Activated naive CD4-positive, alpha-beta T cell treated with Interleukin-2 at 50 U/mL for 16 hours (primary cell): ENCODE data around the gene EPHA4.
A peak's percentile ranks its signal among the peaks of the same experiment; 100 is the strongest.

Experiments used
- DNase-seq: peaks from one replicate; pipeline ENCODE4 v3.0.0-alpha.2; 2020

The EPHA4 gene

DNA sequence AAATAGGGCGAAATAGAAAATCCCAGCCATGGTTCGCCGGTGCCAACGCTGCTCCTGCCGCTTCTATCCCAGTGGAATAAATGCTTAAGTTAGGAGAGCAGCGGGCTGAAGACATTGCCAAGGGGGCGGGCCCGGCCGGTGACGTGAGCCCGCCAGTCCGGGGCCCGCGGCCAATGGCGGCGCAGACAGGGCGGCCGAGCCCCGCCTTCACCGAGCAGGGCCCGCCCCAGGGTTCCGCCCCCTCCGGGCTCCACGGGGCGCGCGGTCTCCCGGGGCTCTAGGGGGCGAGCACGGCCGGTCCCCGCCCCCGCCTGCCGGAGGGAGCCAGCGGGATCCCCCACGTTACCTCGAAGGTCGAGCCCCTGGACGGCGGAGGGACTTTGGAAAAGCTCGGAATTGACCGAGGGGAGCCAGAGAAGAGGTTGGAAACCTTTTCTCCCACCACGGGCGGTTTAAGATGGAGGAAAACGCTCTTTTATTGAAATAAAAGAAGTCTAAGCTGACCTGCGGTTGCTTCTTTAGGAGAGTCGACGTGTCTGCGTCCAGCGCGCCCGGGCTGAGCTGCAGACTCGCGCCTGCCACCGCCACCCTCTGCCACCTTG, at the start of gene EPHA4:
TSS of gene EPHA4 (minus strand) at position 86 of the 602 bp plus-strand sequence. CDS start at position 30, 56 bp downstream.
- DNase-seq: peak; percentile 89

DNA sequence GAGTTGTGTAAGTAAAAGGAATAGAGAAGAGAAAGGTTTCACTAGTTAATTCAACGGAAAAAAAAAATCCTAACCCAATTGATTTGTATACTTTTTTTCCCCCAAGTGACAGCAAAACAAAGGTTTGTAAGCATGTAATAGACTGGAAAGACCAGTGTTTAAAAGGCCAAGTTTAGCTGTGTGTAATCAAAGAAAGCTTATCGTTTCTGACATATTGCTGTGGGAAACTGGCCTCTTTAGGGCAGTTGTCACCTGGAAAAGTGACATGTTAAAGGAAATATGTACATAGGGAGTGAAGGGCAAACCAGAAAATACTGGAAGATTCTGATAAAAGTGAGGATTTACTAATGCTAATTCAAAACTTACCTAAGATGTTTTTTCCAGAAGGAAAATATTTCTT, 45.9 kb upstream of the EPHA4 start:
- no peak for DNase-seq

DNA sequence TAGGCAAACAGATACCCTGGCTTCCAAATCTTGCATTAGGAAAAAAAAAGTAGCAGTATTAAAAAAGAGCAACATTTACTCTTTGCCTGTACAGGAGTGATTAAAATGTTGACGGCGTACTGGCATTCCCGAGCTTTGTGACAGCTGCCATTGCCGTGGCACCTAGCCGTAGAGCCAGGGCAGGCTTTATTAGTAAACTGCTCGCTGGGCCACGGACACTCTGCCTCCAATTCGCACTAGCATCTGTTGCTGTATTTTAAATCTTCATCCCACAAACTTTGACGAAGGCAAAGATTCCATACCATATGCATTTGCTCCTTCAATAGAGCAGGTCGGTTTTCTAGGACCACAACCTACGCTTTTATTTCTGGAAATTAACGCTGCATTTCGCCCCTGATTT, 44.5 kb upstream of the EPHA4 start:
- no peak for DNase-seq

DNA sequence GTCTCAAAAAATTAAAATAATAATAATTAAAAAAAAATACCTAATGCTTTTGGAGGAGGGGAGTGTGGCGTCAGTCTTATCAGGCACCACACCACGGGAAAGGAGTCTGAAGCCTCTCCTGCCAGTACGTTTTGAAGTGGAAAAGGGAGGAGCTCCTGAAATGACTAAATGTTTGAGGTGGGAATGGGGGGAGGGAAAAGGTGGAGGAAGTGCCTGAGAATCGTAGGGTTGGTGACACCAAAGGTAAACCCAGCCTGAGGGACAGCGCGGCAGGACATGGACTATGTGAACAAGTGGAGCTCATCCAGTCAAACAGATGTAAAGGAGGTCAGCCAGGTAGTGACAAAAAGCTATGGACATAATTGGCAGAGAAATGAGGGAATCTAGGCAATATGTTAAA, 42.2 kb upstream of the EPHA4 start:
- DNase-seq: no peak

DNA sequence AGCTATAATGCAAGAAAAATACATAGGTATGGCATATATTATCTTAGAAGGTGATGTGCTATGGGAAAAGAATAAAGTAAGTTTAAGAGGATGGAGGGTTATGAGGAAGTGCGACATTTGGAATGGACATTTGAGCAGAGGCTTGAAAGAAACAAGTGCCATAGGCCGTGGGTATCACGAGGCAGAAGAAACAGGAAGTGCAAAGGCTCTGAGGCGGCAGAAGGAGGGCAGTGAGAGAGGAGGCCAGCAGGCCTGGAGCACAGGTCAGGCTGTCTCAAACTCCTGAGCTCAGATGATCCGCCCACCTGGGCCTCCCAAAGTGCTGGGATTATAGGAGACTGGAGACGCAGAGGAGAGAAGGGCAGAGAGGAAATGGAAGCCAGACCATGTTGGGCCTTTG, 40.7 kb upstream of the EPHA4 start:
- no peak for DNase-seq

DNA sequence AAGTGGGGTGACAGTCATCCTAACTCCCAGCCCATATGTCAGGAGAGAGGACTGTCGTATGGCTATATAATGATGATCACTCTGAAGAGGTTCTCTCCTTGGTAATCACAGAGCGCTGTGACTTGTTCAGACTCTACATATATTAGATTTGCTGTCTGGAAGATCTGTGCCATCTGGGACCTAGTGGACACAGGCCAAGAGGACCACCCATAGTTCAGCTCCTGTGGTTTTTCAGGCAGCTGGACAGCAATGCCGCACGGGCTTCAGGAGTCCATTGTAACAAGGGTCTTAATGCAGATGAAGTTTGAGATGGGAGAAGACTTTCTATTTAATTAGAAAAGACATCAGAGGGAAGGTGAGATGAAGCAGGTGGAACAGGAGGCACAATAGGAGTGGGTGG, 40.1 kb upstream of the EPHA4 start:
- no peak for DNase-seq

DNA sequence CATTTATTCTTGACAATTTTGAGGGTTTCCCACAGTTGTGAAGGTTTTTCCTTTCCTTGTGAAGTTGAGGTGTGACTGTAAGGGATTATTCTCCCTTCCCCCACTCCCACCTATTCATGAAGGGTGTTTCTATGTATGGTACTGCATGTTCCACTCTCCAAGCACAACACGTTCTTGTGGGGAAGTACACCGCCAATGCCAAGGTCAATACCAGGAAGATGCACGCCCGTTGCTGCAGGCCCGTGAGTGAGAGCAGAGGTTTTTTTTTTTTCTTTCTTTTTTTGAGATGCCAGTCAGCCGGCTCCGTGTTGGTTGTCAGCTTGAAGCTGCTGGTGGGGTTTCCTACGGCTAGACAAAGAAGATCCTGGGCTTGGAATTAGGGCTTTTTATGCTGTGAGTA, 38.6 kb upstream of the EPHA4 start:
- no peak for DNase-seq

DNA sequence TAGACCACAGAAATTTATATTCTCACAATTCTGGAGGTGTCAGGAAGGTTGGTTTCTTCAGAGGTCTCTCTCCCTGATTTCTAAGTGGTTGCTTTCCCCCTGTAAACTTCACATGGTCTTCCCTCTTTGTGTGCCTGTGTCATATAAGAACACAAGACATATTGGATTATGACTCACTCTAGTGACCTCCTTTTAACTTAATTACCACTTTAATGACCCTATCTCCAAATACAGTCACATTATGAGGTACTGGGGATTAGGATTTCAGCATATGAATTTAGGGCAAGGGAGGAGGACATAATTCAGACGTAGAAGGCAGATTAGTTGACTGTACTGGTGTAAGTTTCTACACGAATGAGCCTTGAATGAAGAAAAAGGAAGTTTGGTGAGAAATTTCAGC, 38.2 kb upstream of the EPHA4 start:
- DNase-seq: no peak

DNA sequence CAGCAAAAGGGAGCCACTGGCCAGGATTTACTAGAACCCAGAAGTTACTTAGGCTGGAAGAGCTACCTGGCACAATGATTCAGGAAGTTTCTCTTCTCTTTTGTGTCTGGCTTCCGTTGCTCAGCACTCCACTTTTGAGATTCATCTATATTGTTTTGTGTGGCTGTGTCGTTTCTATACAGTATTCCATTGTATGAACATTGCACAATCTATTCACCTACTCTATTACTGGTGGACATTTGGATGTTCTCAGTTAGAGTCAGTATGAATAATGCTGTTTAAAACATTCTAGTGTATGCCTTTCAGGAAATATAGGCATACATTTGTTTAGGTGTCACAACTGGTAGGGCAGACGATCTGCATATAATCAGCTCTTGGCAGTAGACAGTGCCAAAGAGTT, 36.3 kb upstream of the EPHA4 start:
- DNase-seq: no peak

DNA sequence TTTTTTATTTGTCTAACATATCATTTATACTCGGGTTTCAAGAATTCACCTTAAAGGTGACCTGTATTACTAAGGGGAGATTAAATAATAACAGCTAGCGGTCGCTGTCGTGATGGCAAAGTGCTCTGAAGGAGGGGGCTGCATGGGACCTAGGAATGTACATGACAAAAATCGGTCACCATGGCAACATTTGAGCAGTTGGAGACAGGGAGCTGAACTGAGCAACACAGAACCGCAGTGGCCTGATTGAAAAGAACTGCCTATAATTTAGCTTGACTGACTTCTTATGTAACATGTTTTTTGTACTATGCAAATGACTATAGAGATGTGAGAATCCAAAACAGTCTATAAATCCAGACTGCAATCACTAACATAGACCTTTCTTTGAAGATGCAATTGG, 34.3 kb upstream of the EPHA4 start:
- DNase-seq: no peak

DNA sequence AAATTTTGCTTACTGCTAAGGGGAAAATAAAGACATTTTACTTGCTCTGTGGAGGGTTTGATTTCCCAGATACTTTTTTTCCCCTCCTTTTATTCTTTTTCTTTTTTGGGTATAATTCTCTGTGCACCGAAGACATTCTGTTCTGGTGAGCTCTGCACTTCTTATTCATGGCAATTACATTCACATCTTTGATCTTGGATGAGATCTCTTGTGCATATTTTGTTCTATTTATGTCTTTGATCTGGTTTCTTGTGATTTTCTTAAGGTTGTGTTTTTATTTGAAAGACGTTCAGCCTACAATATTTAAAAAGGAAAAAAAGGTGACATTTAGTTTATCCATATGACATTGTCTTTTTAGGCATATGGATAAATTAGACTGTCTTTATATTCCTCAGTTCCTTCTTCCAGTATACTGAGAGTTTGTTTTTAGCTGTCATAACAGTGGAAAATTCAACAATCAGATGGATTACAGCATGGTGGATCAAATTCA, 33.7 kb upstream of the EPHA4 start:
- DNase-seq: no peak

DNA sequence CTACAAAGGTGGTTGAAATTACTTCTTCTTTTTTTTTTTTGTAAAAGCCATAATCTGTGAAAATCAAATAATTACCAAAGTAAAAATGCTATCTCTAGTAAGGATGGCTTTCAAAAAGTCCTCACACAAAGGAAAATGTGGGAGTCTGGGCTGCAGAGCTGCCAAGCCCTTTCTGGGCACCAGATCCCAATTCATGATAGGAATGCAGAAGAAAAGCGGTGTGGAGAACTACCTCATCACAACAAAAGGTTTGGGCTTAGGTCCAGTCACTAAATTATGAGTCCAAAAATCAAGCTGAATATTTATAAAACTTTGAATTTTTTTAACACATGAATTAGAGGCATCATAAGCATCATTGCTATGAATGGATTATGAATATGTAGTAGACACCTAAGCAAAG, 30.8 kb upstream of the EPHA4 start:
- no peak for DNase-seq

DNA sequence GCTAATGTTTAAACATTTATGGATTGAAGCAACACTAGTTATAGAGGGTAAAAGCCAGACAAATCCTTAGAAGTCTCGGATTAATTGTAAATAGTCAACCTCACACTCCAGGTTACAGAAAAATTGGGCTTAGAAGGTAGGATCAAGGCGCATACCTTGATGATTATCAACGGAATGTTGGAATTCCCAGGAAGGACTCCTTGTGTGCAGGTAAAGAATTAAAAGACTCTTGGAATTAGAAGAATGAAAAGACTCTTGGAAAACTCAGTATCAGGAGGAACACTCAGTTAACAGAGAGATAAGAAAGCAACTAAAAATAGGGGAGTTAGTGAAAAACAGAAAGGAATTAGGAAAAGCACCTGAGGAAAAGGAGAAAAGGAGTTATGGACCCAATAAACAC, 29.3 kb upstream of the EPHA4 start:
- DNase-seq: no peak

DNA sequence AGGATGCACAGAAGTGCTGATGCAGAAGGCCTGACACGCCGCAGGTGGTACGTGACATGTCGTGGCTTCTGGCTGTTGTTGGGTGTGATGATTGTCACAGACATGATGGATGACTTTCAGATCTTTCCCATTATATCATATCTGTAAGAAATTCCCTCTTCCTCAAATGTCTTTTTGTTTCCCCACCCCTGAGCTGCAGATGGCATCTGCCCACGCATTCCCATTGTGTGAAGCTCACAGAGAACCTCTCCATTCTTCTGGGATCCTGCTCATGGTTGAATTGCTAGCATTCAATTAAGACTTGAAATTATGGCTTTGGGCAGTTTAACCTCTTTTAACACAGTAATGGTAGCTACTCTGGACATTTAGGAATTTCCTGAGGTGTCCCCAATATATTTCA, 28.3 kb upstream of the EPHA4 start:
- DNase-seq: no peak

DNA sequence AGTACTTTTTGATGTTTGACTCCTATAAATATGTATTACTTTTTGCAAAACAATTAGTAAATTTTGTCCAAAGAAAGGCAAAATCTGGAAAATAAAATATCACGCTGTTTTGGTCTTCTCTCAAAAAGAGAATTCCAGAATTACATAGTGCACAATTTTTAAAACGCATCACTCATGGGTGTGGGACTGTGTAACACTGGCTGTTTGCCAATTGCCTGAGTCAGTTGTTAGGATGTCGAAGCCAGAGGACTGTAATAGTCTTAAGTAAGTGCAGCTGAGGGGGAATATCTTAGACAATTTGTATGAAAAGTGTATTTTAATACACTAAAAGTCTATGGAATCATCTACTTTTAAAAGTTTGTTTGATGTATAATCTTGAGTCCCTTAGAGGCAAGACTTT, 24.1 kb upstream of the EPHA4 start:
- no peak for DNase-seq

DNA sequence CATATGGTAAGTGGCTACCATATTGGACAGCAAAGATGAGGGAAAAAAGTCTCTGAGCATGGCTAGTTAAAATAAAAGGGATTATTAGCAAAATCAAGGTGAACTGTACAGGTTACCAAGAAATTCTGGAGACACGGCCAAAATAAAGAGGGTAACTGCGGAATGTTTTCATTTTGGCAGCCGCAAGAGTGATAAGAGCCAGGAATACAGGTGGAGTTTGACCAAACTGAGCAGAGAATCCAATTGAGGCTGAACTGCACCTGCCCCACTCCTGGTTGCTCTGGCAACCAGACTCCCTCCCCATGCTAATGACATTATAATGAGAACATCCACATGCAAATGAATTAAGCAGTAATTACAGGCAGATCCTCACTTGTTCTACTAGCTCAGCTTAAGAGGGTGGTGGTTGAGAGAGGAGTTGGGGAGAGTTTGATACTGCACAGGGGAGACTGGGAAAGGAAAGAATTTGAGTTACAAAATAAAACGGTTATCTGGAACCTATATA, 18.8 kb upstream of the EPHA4 start:
- no peak for DNase-seq

DNA sequence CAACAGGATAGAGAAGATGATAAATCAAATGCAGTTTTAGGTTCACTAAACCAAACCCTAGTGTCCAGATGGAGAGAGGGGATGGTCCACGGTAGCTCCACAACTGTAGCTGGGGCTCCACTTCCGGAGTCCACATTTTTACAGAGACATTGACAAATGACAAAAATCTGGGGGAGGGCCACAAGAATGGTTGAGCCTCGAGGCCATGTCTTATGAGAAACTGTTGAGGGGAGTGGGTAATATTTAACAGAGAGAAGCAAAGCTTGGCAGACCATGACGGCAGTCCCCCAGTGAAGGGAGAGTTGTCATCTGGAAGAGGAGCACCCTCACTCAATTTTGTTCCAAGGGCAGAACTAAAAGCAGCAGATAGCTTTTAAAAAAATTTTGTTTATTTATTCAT, 17.6 kb upstream of the EPHA4 start:
- DNase-seq: no peak

DNA sequence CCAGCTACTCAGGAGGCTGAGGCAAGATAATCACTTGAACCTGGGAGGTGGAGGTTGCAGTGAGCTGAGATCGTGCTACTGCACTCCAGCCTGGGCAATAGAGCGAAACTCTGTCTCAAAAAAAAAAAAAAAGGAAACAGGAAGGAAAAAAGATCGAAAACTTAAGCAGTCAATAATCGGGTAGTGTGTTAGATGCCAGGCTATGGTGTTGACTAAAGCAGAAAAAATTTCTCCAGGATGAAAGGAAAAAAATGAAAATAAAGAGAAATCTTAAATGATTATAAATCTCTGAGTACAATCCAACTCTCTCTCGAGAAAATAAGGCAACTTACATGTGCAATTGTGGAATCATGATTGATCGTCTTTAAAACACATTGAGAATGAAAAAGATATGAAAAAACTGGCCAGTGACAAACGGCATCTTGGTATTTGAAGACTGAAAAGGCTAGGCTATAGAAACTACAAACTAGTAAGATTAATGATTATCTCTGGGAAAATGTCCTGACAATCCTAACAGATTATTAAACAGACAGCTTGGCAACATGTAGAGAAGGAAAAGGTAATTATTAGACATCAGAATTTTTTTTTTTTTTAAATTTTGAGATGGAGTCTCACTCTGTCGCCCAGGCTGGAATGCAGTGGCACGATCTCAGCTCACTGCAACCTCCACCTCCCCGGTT, 16.3 kb upstream of the EPHA4 start:
- no peak for DNase-seq

DNA sequence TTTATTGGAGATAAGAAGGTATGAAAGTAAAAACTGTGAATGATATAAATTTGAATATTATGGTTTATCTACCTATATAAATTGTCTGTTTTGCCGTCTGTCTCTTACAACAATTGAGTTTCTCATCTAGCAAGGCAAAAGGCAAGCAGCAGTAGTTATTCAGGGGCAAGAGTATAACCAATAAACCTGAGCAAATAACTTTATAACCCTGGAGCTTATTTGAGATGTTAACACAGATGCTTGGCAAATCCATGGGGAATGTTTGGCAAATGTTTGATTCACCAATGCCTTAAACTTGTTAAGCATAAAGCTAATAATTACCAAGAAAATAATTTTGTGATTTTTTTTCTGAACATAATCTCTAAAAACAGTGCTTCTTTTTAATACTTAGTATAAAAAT, 9.9 kb upstream of the EPHA4 start:
- DNase-seq: no peak

DNA sequence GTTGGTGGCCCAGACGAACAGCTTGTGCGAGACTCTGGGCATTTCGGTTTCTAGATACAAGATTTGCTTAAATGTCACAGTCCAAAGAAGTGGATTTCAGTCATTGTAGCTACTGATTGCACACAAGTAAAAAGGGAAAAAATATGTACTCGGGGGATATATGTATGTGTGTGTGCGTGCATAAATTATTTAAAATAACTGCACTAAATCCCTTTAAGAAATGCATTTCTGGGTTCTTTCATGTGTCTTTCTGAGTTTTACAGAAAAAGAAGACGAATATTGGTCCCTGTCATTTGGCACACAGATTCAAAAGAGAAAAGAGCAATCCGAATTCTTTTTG, 2.1 kb upstream of the EPHA4 start:
- no peak for DNase-seq

DNA sequence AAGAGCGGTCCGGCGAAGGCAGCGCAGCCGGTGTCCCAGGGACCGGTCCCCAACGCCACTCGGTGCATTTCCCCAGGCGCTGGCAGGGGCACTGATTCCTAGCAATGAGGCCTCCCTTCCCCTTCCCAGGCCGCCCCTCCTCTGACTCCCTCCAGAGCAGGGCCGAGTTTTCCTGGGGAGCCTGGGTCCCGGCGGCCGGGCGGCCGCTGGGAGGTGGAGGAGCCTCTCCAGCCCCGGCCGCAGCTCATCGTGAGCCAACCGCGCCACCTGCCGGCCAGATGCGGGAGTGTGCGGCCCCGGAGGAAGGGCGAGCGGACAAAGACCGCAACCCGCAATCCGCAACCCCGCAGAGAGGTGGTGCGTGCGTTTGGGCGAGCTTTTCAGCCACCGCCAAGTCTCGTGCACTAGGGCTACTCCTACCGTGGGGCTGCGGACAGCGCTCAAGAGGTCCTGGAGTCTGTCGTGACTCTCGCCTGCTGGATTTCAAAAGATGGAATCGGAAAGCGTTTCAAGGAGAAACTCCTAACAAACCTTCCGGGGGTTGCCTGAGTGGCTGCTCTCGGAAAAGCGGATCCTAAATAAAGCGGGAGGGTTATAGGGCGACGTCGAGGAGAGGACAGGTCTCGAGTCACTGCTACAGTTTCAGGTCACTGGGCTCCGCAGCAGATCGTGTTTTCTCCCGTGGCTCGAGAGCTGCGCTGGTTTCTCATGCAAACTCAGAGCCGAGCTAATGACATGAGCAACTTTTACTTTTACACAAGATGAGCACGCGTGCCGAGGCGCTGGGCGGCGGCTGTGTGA, 1.5 kb upstream of the EPHA4 start:
- DNase-seq: peak; percentile 84

DNA sequence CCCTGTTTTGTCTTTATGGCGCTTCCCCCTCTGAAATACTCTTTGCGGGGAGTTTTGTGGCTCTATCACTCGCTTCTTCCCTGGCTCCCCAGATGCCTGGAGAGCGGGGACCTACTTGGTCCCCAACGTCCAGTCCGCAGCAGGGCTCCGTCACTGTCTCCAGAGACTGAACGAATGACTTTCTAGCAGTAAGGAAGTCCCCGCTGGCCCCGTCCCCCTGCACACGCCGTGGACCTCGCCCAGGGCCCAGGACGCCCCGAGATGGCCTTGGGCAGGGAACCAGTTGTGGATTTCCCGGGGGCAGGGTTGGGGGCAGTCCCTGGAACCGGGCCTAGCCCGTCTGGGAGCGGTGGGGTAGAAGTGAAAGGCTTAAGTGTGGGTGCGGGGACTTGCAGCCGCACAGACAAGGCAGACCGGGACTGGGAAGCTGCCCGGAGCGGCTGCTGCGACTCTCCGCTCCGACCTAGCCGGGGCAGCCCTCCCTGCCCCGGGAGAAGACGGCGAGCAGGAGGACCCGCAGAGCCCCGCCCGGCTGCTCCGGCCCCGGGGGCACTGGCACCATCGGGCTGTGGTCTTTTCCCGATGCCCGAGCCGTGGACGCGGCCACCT, 821 bp upstream of the EPHA4 start:
- peak; percentile 37 for DNase-seq

DNA sequence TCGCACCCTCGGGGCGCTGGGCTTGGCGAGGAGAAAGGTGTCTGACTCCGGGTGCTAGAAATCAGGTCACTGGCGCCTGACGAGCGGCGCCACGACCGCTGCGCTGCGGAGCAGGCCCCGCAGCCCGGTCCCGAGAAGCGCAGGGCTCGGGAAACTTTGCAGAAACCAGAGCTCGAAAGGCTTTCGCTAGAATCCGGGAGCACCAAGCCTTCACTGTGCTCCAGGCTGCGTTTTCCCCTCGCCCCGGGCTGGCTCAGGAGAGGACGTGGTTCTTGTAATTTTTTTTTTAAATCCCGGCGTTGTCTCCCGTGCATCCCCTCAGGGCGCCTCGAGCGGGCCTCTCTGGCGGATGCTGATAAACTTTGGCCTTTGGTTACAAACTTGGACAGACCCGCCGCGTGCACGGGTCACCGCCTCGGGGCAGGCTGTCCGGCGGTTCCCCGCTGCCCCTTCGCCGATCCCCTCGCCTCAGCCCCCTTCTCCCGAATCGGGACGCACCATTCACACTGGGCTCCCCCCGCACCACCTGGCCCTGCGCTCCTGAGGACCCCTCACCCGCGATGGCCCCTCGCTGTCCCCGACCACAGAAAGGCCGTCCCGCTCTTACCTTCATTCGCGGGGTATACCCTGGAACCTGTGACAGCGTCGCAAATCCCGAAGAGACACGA, 419 bp downstream of the EPHA4 start:
- DNase-seq: no peak
